ENCODE results near the gene GRB10. TPM values are rescaled to one million over a fixed set of nuclear protein-coding genes. Genes with fewer than 3 reads are reported as not detected.
A peak's percentile ranks its signal among the peaks of the same experiment; 100 is the strongest.

The GRB10 gene
- total RNA-seq, 1 donor from 2014 or later, result 33.9 TPM

GRCh38 chr7:50589364-50589763 is 193.3 kb downstream of the GRB10 start:
- Histone ChIP-seq H3K79me2 (ENCODE audit: low read depth) (no peaks in the 10 kb centered on the region), H3K4me2 (no peak overlapping the region), H3K4me1 (peaks cover 17% of the 10 kb centered on the region), H4K20me1 (ENCODE audit: low read depth) (no peaks in the 10 kb centered on the region), H3K36me3 (no peaks in the 10 kb centered on the region), H3K9ac (no peak overlapping the region), H2AFZ (replicated peaks) (no peak overlapping the region), H3F3A (ENCODE audit: low read depth) (peaks cover 3% of the 10 kb centered on the region), H3K27ac (no peak overlapping the region), H3K9me3 (ENCODE audit: low read depth) (no peaks in the 10 kb centered on the region), H3K27me3 (no peaks in the 10 kb centered on the region), H3K4me3 (no peak overlapping the region)
- Mint-ChIP-seq H3K36me3 (peaks cover 30% of the 10 kb centered on the region), H3K4me3 (no peak overlapping the region), H3K9me3 (peaks cover 2% of the 10 kb centered on the region), H3K27ac (no peak overlapping the region), H3K4me1 (peaks cover 30% of the 10 kb centered on the region), H3K27me3 (ENCODE audit: insufficient read depth, low read depth) (peaks cover 7% of the 10 kb centered on the region)
- TF ChIP-seq EZH2phosphoT487 (IDR thresholded peaks at IDR 0.05) (no peak), CTCF (IDR thresholded peaks at IDR 0.05) (no peak), EZH2 (IDR thresholded peaks at IDR 0.05) (no peak)
- no peak for DNase-seq (ENCODE audit: low spot score)

GRCh38 chr7:50588937-50589336 is 193.8 kb downstream of the GRB10 start:
- H3K27me3 ChIP-seq, result no peaks in the 10 kb centered on the region
- no peak overlapping the region for H3K9ac ChIP-seq
- peaks cover 30% of the 10 kb centered on the region for H3K36me3 Mint-ChIP-seq
- H3K27ac Mint-ChIP-seq, result no peak overlapping the region
- no peaks in the 10 kb centered on the region for H3K79me2 ChIP-seq (ENCODE audit: low read depth)
- peaks cover 3% of the 10 kb centered on the region for H3F3A ChIP-seq (ENCODE audit: low read depth)
- no peak overlapping the region for H3K4me3 Mint-ChIP-seq
- H3K27me3 Mint-ChIP-seq (ENCODE audit: insufficient read depth, low read depth), result peaks cover 9% of the 10 kb centered on the region
- H3K4me3 ChIP-seq, result no peak overlapping the region
- H3K4me2 ChIP-seq, result no peak overlapping the region
- peaks cover 30% of the 10 kb centered on the region for H3K4me1 Mint-ChIP-seq
- peaks cover 17% of the 10 kb centered on the region for H3K4me1 ChIP-seq
- H4K20me1 ChIP-seq (ENCODE audit: low read depth), result no peaks in the 10 kb centered on the region
- no peak overlapping the region for H3K27ac ChIP-seq
- TF ChIP-seq EZH2phosphoT487 (IDR thresholded peaks at IDR 0.05) (no peak), CTCF (IDR thresholded peaks at IDR 0.05) (peak; percentile 25)
- H3K36me3 ChIP-seq, result no peaks in the 10 kb centered on the region
- DNase-seq (ENCODE audit: low spot score), result no peak
- no peak overlapping the region for H2AFZ ChIP-seq (replicated peaks)
- H3K9me3 ChIP-seq (ENCODE audit: low read depth), result no peaks in the 10 kb centered on the region
- H3K9me3 Mint-ChIP-seq, result peaks cover 4% of the 10 kb centered on the region

- H4K20me1 ChIP-seq (ENCODE audit: low read depth), result no peaks in the 10 kb centered on the region
- peaks cover 3% of the 10 kb centered on the region for H3F3A ChIP-seq (ENCODE audit: low read depth)
- H3K36me3 Mint-ChIP-seq, result peaks cover 27% of the 10 kb centered on the region
Measured at GRCh38 chr7:50587737-50588136, 195.0 kb downstream of the GRB10 start.

More at GRCh38 chr7:50587737-50588136, 195.0 kb downstream of the GRB10 start:
- peaks cover 9% of the 10 kb centered on the region for H3K27me3 Mint-ChIP-seq (ENCODE audit: insufficient read depth, low read depth)
- Histone ChIP-seq H3K4me1 (peaks cover 12% of the 10 kb centered on the region), H3K4me3 (no peak overlapping the region), H2AFZ (replicated peaks) (no peak overlapping the region), H3K9me3 (ENCODE audit: low read depth) (no peaks in the 10 kb centered on the region), H3K9ac (no peak overlapping the region), H3K27me3 (no peaks in the 10 kb centered on the region), H3K4me2 (no peak overlapping the region), H3K27ac (no peak overlapping the region), H3K79me2 (ENCODE audit: low read depth) (no peaks in the 10 kb centered on the region), H3K36me3 (no peaks in the 10 kb centered on the region)
- no peak overlapping the region for H3K27ac Mint-ChIP-seq
- DNase-seq (ENCODE audit: low spot score), result no peak
- peak overlapping the region; percentile 3 for H3K4me3 Mint-ChIP-seq
- peaks cover 16% of the 10 kb centered on the region for H3K9me3 Mint-ChIP-seq
- H3K4me1 Mint-ChIP-seq, result peaks cover 21% of the 10 kb centered on the region
- TF ChIP-seq EZH2 (IDR thresholded peaks at IDR 0.05) (no peak), CTCF (IDR thresholded peaks at IDR 0.05) (no peak), EZH2phosphoT487 (IDR thresholded peaks at IDR 0.05) (no peak)

All from neural progenitor cell (in vitro differentiated cells).